HG03342 (cell line): ENCODE data around the gene DCUN1D1.
"Not testable (repeated sequence)": the region's sequence is repeated elsewhere in the genome, so short reads cannot be mapped to it uniquely, and the experiment has no call there.

ENCODE experiments used
- ATAC-seq: cut with Tn5 transposase; IDR thresholded peaks from one replicate; pipeline ENCODE4 v1.9.1; 2021; ENCODE audit warnings: mild to moderate bottlenecking, moderate library complexity; ENCODE audit not compliant: unreplicated experiment

Gene DCUN1D1

GRCh38 chr3:182980204-182981037 lies at the start of gene DCUN1D1:
Gene DCUN1D1, minus strand, starts transcription at chr3:182980538. Its CDS starts 49 bp downstream, at chr3:182980489.
- ATAC-seq: peak; percentile 90

GRCh38 chr3:183028416-183028815 lies 48.1 kb upstream of the DCUN1D1 start:
- no peak for ATAC-seq

- no peak for ATAC-seq
Observed at GRCh38 chr3:183027276-183027675, 46.9 kb upstream of the DCUN1D1 start.

DNA sequence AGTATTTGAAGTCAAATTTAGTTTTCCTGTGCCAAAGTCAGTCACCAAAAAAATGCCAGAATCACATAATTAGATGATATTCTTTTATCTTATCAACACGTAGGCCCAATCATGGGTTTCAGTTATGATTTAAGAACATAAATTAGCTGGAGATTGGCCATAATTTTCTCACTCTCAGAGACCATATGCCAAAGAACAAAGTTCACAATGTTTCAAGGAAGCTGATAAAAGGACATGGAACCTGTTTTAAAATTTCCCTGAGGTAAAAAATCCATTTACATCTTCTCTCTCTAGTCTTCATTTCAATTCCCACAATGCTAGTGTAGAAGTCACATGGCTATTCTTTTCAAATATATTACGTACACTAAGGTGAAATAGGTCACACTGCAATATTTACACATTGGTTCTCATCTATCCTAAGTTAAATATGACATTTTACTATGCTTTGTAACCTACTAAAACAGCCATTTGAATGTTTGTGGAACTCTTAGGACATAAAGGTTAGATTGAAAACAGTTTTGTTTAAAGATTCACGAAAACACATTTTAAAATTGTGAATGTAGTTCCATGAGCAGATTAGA lies 42.7 kb upstream of the DCUN1D1 start:
- ATAC-seq: no peak

DNA sequence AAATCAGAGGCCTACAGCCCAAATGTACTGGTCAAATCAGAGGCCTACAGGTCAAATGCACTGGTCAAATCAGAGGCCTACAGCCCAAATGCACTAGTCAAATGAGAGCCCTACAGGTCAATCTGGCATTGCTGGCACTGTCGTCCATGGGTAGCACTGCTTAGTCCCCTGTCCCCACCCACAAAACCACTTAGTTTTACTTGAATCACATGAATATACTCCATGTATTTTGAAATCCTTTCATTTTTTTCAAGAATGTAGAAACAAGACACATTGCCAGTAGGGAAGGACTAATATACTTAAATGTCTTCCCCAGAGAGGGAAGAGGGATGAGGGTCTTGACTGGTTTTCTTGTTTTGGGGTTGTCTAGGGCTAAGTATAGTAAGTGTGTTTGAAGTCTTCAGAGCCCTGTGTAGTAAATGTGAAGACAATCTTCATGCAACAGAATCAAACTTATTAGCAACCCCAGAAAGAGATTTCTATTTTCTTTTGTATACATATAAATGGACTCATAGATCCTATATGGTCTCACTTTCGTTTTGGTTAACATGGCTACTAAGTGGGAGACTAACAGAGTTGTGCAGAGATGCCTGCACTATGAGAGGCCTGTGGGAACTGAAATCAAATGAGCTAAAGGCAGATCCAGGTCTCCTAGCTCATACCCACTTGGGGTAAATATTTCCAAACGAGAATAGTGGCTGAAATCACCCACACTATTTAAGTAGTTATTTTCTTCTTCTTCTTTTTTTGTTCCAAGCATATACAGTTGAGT lies 38.3 kb upstream of the DCUN1D1 start:
- ATAC-seq: no peak

GRCh38 chr3:183015185-183015584 lies 34.8 kb upstream of the DCUN1D1 start:
- no peak for ATAC-seq

GRCh38 chr3:183013856-183014255 lies 33.5 kb upstream of the DCUN1D1 start:
- ATAC-seq: no peak

GRCh38 chr3:183013074-183013473 lies 32.7 kb upstream of the DCUN1D1 start:
- no peak for ATAC-seq

GRCh38 chr3:183008800-183009199 lies 28.5 kb upstream of the DCUN1D1 start:
- no peak for ATAC-seq

DNA sequence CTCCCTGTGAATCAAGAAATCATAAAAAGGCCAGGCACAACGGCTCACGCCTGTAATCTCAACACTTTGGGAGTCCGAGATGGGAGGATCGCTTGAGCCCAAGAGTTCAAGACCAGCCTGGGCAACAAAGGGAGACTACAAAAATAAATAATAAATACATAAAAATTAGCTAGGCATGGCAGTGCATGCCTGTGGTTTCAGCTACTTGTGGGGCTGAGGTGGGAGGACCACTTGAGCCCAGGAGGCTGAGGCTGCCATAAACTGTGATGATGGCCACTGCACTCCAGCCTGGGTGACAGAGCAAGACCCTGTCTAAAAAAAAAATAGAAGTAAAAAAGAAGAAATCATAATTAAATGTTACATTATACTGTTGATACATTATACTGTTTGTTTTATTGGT lies 28.0 kb upstream of the DCUN1D1 start:
- ATAC-seq: no peak

GRCh38 chr3:183006396-183007002 lies 26.2 kb upstream of the DCUN1D1 start:
- no peak for ATAC-seq

- no peak for ATAC-seq
Observed at GRCh38 chr3:182999767-183000166, 19.4 kb upstream of the DCUN1D1 start.

DNA sequence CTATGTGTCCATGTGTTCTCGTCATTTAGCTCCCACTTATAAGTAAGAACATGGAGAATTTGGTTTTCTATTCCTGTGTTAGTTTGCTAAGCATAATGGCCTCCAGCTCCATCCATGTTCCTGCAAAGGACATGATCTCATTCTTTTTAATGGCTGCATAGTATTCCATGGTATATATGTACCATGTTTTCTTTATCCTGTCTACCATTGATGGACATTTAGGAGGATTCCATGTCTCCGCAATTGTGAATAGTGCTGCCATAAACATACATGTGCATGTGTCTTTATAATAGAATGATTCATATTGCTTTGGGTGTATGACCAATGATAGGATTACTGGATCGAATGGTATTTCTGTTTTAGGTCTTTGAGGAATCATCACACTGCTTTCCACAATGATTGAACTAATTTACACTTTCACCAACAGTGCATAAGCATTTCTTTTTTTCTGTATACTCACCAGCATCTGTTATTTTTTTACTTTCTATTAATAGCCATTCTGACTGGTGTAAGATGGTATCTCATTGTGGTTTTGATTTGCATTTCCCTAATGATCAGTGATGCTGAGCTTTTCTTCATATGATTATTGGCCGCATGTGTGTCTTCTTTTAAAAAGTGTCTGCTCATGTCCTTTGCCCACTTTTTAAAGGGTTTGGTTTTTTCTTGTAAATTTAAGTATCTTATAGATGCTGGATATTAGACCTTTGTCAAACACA lies 13.3 kb upstream of the DCUN1D1 start:
- not testable (repeated sequence) for ATAC-seq

DNA sequence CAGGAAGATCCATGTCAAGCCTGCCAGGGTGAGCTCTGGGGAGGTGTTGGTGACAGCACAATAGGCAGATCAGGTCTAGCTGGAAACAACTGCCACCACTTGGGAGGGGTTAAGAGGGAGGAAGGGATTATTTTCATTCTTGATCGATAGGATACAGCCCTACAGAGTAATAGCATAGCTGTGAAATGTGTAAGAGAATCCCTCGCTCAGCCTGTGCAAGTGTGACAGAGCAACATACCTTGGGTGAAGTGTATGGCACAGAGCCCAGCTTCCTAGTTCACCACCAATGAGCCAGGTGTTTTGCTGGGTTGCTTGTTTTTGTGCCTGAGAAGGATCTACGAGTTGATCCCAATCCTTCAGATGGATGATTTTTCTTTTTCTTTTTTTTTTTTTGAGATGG lies 9.2 kb upstream of the DCUN1D1 start:
- ATAC-seq: no peak

DNA sequence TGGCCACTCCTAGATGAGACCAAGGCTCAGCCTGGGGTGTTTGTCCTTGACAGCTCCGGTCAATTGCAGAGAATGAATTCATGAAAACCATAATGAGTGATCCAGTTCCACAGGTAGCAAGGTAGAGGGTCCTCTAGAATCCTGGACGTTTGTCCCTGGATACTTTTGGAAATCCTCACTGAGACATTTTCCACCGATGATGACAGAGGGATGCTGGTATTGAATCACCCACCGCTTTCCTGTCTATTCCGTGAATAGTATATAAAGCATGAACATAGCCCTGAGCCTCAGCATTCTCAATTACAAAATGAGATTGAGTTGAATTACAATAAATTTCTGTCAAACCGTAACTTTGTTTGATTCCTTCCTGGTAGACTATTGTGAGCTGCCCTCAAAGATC lies 5.7 kb upstream of the DCUN1D1 start:
- ATAC-seq: no peak

- ATAC-seq: no peak
Observed at GRCh38 chr3:182983876-182984275, 3.5 kb upstream of the DCUN1D1 start.

DNA sequence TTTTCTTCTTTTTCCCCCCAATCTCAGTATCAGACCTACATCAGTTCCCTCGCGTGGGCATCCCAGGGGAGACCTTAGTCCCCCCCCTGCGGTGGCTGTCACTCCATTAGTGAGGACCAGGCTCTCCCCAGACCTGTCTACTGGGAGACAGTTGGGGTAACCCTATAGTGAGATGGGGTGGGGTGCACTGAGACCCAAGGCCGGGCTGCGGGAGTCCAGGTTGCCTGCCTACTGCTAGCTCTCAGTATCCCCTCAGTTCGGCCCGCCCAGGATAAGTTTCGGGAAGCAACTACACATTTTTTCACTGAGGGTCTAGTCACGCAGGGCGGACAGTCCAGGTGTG lies 671 bp upstream of the DCUN1D1 start:
- no peak for ATAC-seq

- peak; percentile 5 for ATAC-seq
Observed at GRCh38 chr3:182979674-182980191, 605 bp downstream of the DCUN1D1 start.

GRCh38 chr3:182979103-182979673 lies 1.1 kb downstream of the DCUN1D1 start:
- no peak for ATAC-seq

DNA sequence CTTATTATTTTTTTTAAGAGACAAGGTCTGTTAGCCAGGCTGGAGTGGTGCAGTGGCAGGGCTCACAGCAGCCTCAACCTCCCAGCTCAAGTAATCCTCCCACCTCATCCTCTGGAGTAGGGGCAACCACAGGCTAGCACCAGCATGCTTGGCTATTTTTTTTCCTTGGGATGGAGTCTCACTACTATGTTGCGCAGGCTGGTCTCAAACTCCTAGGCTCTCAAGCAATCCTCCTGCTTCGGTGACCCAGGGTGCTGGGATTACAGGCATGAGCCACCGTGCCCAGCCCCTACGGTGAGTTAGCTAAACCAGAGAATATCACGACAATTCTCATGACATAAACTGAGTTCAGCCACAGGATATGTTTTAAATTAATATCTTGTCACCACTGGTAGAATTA lies 2.0 kb downstream of the DCUN1D1 start:
- no peak for ATAC-seq
